HG02970 (cell line): ENCODE results near the gene NUP50.

Experiments
- ATAC-seq: cut with Tn5 transposase; IDR thresholded peaks from one replicate; pipeline ENCODE4 v1.9.1; 2021; ENCODE audit warnings: mild to moderate bottlenecking, moderate library complexity, moderate number of reproducible peaks; ENCODE audit not compliant: unreplicated experiment, low FRiP score

The NUP50 gene

DNA sequence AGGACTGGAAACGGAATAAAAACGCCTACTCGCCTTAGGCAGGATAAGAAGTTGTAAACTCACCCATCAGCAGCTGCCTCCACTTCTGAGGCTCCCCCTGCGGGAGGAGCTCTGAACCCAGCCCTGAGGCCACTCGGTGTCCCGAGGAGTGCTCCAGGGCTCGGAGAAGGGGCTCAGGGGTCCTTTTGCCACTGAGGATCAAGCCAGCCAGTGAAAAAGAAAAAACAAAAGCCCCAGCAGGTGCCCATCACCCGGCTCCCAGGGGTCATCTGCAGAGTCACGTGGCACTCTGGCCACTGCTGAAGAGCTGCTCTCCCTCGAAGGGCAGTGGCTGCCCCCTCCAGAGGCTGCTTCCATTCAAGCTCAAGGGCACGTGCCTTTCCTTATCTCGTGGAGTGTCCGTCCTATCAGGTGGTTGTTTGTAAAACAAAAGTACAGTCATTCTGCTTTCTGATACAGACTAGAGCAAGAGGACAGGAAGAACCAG, 29.0 kb downstream of the NUP50 start:
- ATAC-seq = no peak

DNA sequence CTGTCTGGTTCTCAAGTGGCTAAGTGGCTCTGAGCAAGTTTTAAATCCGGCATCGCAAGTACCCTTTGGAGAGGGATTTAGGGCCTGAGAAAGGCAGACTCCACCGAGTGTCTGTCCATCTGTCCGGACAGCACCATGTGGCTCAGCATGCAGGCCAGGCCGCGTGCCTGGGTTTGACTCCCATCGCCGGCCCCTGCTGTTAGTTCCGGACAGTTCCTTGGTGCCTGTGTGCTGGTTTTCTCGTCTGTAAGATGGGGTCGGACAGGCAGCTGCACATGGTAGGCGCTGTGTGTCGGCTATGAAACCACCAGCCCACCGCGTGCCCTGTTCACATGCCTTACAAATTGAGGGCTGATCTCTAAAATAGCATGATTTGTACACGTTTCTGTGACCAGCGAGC, 31.0 kb downstream of the NUP50 start:
- ATAC-seq = no peak

DNA sequence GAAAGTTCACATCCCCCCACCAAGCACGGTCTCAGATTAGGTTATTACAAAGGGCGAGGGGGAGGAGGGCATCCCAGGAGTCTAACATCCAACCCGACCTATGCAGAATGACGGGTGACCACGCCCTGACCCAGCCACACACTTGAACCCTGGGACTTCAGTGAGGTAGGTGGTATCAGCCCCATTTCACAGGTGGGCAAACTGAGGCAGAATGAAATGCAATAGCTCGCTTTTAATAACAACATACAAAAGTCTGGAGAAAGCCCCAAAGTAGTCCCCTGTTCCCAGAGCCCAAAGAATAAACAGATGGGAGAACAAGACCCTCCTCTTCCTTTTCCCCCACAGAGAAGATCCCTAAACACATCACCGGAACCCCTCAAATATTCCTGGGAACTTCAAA, 31.9 kb downstream of the NUP50 start:
- ATAC-seq = no peak

DNA sequence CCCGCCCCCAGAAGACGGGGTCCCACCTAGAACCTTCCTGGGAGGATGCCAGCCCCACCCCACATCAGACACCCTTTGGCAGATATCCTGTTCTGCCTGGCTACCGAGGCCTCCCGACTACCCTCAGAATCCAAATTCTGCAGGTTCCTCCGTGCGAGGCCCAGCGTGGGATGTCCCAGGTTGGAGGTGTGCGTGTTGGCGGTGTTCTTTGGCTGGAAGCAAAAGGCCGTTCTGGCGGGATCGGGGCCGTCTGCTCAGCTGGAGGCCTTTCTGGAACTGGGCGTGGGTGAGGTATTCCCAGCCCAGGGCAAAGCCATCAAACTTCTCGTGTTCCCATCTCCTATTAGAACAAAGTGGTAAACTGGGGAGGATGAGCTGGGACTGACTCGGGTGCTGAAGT, 32.6 kb downstream of the NUP50 start:
- no peak for ATAC-seq

DNA sequence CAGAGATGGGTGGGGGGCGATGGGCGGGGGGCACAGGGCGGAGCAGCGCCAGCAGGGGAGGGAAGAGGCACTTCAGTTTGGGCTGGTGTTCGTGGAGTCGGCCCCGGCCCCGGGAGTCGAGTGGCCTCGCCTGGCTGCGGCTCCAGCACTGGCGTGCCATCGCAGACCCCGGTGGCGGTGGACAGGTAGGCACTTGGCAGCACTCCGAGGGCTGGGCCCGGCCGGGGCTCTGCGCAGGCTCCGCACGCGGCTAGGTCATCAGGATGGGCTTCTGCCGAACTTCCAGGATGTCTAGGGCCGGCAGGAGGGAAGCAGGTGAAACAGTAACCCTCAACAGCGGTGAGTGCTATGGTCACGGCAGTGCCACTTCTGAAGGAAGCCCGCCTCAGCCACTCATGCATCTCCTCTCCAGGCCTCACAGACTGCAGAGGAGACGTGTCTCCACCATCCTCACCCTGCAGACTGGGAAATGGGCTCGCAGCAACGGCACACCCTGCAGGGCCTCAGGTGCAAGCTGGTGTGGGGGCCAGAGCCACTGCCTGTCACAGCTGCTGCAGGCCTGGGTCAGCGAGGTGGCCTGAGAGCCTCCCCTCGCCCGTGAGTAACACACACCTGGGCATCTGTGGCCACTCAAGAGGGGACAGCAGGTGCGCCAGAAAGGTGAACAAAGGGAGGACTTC, 33.3 kb downstream of the NUP50 start:
- no peak for ATAC-seq

DNA sequence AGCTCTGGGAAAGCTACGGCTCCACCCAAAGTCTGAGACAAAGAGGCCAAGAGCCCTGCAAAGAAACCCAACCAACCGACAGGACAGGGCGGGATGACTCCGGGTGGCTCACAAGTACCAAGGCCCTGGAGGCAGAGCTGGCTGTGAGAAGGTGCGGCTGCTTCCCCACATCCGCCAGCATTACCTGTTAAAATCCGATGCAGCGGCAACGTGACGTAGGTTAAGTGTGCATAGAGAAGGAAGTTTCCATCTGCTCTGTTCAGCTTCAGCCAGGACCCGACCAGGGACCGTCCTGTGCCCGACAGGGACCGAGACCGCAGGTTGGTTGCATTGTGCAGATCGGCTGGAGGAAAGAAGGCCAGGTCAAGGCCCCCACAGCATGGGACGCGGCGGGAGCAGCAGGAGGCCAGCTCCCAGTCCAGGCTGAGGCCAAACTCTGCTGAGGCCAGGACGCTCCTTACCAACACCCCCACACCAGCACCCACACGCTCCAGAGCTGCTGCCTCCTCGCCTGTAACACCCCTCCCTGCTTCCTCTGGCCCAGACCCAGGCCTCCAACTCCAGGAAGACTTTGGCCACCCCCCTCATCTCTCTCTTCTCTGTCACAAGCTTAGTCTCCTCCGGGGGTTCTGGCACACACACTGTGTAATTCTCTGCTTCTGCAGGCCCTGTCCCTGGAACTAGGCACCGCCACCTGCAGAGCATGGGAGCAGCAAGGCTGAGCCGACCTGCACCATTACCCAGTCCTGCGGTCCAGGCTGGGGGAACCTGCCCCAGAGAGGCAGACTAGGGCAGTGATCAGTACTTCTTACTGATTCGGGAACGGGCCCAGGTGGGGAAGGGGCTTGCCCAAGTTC, 34.1 kb downstream of the NUP50 start:
- ATAC-seq = no peak

DNA sequence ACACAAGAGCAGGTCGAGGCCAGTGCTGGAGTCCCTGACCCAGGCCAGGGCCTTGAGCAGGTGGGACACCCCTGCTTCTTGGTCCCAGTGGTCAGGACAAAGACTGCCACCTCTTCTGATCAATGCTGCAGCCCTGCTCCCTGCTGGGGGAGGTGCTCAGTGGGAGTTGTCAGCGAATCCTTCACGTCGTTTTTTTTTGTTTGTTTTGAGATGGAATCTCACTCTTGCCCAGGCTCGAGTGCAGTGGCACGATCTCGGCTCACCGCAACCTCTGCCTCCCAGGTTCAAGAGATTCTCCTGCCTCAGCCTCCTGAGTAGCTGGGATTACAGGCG, 34.7 kb downstream of the NUP50 start:
- no peak for ATAC-seq

DNA sequence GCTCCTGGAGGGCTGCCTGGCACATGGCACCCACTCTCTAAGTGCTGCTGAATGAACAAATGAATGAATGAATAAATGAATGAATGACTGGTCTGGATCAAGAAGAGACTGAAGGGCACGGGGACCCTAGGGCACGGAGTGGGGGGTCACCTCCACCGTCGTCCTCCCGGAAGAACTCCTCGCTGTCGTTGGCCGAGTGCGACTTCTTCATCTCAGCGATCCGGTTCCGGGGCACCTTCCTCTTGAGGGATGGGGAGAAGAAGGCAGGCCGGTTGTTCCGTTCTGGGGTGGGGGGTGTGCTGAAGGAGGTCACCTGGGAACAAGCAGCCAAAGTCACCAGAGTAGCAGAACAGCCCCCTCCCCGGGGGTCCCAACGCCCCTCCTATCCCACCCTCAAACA, 36.0 kb downstream of the NUP50 start:
- no peak for ATAC-seq

DNA sequence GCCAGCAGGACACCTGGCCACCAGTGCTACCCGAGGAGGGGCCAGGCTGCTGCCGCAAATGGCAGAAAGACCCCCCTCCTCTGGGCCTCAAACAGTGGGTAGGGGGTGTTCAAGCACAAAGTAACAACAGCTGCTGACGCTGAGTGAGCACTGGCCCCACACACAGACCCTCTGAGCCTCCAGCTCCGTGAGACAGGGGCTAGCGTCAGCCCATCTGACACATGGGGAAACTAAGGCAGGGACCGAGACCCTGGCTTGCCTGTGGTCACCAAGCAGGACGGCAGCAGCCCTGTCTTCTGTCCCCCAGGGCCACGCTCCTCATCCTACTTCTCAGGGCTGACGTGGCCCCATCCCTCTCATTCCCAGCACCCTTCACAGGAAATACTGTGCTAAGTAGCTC, 36.5 kb downstream of the NUP50 start:
- no peak for ATAC-seq

DNA sequence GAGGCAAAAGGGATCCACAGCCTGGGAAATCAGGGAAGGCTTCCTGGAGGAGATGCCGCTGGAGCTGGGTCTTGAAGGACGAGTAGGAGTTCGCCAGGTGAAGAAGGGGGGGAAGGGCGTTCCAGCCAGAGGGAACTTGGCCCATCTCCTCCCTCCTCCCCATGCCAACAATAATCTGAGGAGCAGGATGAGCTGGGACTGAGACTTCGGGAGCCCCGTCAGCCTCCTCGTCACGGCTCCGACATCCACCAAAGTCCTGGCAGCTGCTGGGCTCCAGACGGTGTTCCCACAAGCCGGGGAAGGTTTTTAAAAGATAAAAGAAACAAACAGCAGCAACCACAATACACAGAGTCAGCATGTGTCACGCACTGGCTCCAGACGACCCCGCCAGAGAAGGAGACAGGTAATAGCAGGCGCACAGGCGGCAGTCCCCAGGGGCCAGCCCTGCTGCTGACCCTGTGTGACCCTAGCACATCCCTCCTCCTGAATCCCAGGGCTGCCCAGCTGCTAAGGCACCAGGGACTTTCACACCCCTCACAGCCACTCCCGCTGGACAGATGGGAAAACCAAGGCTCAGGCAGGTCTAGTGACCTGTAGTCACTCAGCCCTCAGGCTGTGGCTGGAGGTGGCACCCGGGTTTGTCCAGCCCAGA, 37.3 kb downstream of the NUP50 start:
- no peak for ATAC-seq

DNA sequence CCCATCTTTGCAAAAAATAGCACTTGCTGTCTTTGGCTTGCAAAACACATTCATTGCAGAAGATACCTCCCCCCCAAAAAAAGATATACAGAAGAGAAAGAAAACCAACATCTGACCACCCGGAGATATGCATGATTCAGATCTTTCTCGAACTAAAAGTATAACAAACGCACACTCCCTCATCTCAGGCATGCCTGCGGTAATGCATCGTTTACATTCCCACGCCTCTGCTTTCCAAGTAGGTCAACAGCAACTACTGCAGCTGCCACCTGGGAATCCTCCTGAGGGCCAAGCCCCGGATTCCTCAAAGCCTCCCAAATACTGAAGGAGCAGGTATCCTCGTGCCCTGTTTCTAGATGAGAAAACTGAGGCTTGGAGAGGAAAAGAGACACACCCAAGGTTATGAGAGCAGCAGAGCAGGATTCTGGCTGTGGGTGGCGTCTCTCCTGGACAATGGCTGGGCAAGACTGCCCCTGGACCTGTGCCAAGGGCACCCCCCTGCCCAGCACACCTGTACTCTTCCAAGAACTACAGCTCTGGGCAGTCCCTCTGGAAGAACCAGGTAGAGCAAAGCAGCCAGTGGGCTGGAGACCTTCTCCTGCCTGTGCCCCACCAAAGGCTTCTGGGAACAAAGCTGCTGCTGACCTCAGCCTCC, 38.1 kb downstream of the NUP50 start:
- no peak for ATAC-seq

DNA sequence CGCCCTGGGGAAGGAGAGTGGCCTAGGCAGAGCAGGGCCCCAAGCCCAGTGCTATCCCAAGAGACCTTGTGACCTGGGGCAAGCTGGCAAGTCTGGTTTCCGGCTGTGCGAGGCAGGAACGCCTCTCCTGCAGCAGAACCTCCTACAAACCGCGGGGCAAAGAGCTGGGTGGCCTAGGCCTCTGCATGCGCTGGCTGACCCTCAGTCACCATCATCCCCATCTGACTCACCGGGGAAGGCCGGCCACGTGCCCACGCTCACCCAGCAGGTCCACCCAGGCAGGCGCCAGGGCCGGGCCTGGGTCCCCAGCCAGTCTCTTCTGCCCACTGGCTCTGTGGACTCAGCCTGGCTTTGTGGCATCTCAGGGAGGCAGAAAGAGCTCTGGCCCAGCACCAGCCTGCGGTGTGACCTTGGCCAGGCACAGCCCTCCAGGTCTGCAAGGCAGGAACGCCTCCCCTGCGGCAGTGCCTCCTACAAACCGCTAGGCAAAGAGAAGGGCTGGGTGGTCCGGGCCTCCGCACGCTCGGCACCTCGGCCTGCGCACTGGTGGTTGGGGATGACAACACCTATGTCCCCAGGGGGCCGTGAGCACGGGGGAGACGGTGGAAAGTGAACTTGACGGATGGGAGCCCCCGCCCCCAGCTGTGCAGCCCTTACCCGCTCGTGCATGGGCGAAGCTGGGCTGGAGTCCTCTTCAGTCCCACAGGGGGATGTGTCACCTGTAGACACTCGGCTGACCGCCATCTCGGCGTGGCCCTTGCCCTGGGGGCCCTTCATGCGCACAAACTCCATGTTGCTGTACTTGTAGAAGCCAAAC, 38.8 kb downstream of the NUP50 start:
- ATAC-seq = no peak

DNA sequence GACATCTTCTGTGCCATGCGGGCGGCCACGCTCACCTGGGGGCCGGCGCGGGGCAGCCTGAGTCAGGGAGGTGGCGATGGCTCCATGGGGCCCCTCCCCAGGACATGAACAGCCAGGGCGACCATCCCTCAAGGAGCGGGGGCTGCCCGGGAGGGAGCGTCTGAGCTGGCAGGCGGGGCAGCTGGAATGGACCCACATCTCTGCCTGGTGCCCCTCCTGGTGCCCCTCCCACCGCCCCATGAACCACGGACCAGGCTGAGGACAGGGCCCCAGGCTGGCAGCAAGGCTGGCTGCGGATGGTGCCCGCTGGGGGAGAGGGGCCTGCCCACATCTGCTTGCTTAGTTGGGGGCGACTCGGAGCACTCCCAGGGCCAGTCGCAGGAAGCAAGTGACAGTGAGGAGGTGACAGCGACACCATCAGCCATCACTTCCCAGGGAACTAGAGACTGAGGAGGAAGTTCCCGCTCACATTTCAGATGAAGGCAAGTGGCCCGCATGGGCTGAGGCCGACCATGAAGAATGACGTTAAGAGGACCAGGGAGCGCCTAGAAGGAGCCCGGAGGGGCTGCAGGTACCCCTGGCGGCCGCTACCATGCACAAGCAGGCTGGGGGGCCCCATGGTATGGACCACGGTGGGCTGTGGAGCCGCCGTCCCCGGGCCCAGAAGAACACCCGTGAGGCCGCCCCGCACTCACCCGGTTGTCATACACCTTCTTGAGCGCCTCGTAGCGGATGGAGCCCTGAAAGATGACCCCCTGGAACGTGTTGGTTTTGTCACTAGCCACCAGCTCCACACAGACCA, 39.6 kb downstream of the NUP50 start:
- ATAC-seq = no peak

DNA sequence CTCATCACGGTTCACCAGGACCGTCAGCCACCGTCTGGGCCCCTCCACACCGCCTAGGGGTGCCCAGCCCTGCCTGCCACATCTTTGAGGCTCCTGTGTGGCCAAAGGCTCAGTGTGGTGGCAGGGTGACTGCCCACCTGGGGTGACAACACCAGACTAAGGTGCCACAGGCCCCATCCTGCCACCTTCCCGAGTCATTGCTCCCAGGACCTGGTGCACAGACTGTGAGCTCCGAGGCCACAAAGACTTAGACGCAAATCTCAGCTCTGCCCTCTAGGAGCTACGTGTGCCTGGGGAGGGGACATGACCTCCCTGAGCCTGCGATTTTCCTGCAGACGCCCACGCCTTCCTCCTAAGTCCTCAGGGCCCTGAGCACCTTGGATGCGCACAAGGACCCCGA, 40.5 kb downstream of the NUP50 start:
- no peak for ATAC-seq

DNA sequence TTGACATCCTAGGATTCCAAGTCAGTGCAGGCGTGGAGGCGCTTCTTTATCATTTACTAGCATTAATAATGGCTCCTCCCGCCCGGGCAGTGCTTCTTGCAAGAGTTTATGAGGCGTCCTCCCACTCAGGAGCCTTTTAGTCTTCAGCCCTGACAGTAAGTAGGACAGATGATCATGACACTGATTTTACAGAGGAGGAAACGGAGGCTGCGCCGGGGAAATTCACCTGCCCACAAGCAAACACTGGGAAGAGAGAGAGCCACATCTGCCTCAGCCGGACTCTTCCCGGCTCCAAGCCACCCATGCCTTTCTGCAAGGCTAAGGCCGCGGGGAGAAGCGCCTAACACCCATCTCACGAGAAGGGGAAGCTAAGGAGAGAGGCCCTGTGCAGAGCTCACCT, 41.1 kb downstream of the NUP50 start:
- ATAC-seq = no peak

DNA sequence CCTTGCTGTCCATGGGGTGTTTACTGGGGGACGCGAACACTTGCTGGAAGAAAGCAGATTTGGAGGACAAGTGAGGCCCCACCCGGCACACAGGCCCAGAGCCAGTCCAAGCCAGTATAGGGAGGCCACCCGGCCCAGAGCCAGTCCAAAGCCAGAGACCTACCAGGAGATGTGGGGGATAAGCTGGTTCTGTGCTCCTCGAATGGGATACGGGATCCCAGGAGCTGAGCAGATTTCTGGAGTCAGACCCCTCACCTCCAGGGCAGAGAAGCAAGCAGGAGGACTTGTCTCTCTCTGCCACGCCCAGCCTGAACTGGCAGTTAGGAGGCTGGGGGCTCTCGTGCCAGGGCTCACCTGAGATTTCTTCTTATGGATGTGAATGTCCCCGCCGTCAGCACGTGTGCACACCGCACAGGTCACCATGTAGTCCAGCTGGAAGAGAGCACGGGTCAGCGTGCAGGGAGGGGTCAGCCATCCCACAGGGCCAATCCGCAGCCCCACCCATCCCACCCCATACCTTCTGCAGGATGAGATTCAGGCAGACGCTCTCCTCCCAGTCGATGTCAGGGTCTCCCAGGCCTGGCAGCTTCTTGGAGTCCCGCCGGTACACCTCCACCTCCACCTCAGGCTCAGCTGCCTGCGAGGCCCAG, 41.7 kb downstream of the NUP50 start:
- no peak for ATAC-seq

DNA sequence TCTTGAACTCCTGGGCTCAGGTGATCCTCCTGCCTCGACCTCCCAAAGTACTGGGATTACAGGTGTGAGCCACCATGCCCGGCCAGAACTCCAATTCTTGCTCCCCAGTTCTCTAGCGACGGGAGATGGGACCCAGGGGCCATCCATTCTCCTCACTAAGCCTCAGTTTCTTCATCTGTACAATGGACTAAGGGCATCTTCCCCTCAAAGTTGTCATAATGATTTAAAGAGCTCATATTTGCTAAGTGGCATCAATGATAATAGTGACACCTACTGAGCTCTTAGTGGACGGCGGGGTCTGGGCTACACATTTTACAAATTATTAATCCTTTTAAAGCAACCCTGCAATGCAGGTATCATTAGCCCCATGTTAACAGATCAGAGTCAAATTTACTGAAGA, 42.5 kb downstream of the NUP50 start:
- ATAC-seq = no peak

DNA sequence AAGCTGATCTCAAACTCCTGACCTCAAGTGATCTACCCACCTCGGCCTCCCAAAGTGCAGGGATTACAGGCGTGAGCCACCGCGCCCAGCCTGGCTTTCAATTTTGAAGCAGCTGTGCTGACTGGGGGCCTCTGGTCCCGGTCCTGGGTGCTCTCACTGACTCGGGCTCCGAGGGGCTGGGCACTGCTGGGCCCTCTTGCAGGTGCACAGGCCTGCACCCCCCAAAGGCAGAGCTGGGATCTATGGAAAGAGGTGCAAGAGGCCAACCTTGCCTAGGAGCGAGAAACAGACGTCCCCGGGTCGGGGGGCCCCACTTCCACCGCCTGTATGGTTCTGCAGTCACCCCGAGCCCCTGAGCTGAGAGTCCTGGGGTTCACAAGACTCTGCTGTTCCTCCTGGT, 43.8 kb downstream of the NUP50 start:
- no peak for ATAC-seq
